22Rv1 (cell line): ENCODE measurements around the gene PCDHB10.
"Not testable (repeated sequence)": the region's sequence is repeated elsewhere in the genome, so short reads cannot be mapped to it uniquely, and the experiment has no call there.

Source experiments
- CTCF ChIP-seq: fragments of 450-650 bp; IDR thresholded peaks from 2 replicates; pipeline ENCODE4 v1.5.1; 2017; ENCODE audit warnings: mild to moderate bottlenecking
- ZFX ChIP-seq: fragments of 450-650 bp; IDR thresholded peaks from 2 replicates; pipeline ENCODE4 v1.6.1; 2017; ENCODE audit warnings: antibody characterized with exemption, borderline replicate concordance

- TF ChIP-seq CTCF, ZFX: not testable (repeated sequence)
Measured at GRCh38 chr5:141210849-141211248, 18.7 kb downstream of the PCDHB10 start.
